ENCODE data around the gene PTCD3.

The PTCD3 gene

DNA sequence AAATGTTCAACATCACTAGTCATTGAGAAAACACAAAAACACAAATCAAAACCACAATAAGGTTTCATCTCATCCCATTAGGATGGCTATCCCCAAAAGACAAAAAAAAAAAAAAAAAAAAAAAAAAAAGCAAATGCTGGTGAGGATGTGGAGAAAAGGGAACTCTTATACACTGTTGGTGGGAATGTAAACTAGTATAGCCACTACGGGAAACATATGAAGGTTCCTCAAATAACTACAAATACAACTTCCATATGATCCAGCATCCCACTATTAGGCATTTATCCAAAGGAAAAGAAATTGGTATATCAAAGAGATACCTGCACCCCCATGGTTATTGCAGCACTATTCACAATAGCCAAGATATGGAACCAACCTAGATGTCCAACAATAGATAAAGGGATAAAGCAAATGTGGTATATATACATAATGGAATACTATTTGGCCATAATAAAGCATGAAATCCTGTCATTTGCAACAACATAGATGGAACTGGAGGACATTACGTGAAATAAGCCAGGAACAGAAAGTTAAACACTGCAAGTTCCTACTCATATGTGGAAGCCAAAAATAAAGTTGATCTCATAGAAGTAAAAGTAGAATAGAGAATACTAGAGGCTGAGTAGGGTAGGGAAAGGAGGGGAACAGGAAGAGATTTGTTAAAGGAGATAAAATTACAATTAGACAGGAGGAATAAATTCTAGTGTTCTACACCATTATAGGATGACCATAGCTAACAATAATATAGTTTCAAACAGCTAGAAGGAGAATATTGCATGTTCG, 8.7 kb upstream of the PTCD3 start:
- Histone ChIP-seq H3K4me1 (ENCODE audit: control insufficient read depth, insufficient read depth, low read length) (no peaks in the 10 kb centered on the region), H3K4me3 (ENCODE audit: low read depth, low read length) (no peak overlapping the region), H3K27ac (ENCODE audit: extremely low read depth, low read depth, low read length) (no peak overlapping the region), H3K9me3 (ENCODE audit: control insufficient read depth, insufficient read depth, low read depth, low read length) (no peaks in the 10 kb centered on the region), H3K36me3 (ENCODE audit: control insufficient read depth in 2 of 2, insufficient read depth in 1 of 2, low read length in 2 of 2) (peaks cover 50 to 83% of the 10 kb centered on the region in 2 experiments)
- TF ChIP-seq SP3 (tag by site-specific recombination; IDR thresholded peaks at IDR 0.05) (no peak), ZNF146 (tag by site-specific recombination; IDR thresholded peaks at IDR 0.05) (0 out of 2 replicates have a peak, but pooled peaks have one; percentile 23)
- TF ChIP-seq, protein P1, sequence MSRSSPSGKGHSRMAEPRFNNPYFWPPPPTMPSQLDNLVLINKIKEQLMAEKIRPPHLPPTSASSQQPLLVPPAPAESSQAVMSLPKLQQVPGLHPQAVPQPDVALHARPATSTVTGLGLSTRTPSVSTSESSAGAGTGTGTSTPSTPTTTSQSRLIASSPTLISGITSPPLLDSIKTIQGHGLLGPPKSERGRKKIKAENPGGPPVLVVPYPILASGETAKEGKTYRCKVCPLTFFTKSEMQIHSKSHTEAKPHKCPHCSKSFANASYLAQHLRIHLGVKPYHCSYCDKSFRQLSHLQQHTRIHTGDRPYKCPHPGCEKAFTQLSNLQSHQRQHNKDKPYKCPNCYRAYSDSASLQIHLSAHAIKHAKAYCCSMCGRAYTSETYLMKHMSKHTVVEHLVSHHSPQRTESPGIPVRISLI (tag by site-specific recombination; IDR thresholded peaks at IDR 0.05), result peak; percentile 76; the same call in 1 of the 2 replicates
- POLR2A ChIA-PET, result no interaction called here
- CTCF ChIA-PET, result interaction anchor here (1.2 kb wide), 1 partner anchor 17 kb away, joined by 7 read pairs; no protein-coding TSS in a partner anchor

DNA sequence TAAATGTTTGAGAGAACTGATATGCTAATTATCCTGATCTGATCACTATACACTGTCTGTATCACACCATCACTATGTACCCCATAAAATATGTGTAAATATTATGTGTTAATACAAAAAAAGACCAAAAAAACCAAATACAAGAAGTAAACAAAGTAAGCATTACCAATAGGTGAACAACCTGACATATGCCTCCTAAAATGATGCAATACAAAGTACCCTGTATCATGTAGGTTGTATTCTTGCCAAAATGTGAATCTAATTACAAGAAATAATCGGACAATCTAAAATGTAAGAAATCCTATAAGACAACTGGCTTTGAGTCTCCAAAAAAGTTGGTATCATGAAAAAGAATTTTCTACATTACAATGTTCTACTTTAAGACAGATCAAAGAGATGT, 8.1 kb upstream of the PTCD3 start:
- TF ChIP-seq ZNF211 (tag by site-specific recombination; IDR thresholded peaks at IDR 0.05; ENCODE audit: low read depth) (no peak), ZNF2 (tag by site-specific recombination; IDR thresholded peaks at IDR 0.05) (no peak), ZFP41 (tag by site-specific recombination; IDR thresholded peaks at IDR 0.05; ENCODE audit: borderline replicate concordance) (no peak), ZNF423 (tag by site-specific recombination; IDR thresholded peaks at IDR 0.05) (no peak), KLF7 (tag by site-specific recombination; IDR thresholded peaks at IDR 0.05; ENCODE audit: borderline replicate concordance) (no peak)
- TF ChIP-seq, protein P2, sequence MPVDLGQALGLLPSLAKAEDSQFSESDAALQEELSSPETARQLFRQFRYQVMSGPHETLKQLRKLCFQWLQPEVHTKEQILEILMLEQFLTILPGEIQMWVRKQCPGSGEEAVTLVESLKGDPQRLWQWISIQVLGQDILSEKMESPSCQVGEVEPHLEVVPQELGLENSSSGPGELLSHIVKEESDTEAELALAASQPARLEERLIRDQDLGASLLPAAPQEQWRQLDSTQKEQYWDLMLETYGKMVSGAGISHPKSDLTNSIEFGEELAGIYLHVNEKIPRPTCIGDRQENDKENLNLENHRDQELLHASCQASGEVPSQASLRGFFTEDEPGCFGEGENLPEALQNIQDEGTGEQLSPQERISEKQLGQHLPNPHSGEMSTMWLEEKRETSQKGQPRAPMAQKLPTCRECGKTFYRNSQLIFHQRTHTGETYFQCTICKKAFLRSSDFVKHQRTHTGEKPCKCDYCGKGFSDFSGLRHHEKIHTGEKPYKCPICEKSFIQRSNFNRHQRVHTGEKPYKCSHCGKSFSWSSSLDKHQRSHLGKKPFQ (tag by site-specific recombination; IDR thresholded peaks at IDR 0.05), result no peak
- TF ChIP-seq, protein P3, sequence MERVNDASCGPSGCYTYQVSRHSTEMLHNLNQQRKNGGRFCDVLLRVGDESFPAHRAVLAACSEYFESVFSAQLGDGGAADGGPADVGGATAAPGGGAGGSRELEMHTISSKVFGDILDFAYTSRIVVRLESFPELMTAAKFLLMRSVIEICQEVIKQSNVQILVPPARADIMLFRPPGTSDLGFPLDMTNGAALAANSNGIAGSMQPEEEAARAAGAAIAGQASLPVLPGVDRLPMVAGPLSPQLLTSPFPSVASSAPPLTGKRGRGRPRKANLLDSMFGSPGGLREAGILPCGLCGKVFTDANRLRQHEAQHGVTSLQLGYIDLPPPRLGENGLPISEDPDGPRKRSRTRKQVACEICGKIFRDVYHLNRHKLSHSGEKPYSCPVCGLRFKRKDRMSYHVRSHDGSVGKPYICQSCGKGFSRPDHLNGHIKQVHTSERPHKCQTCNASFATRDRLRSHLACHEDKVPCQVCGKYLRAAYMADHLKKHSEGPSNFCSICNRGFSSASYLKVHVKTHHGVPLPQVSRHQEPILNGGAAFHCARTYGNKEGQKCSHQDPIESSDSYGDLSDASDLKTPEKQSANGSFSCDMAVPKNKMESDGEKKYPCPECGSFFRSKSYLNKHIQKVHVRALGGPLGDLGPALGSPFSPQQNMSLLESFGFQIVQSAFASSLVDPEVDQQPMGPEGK (tag by site-specific recombination; IDR thresholded peaks at IDR 0.05), result no peak
- TF ChIP-seq, protein P4, sequence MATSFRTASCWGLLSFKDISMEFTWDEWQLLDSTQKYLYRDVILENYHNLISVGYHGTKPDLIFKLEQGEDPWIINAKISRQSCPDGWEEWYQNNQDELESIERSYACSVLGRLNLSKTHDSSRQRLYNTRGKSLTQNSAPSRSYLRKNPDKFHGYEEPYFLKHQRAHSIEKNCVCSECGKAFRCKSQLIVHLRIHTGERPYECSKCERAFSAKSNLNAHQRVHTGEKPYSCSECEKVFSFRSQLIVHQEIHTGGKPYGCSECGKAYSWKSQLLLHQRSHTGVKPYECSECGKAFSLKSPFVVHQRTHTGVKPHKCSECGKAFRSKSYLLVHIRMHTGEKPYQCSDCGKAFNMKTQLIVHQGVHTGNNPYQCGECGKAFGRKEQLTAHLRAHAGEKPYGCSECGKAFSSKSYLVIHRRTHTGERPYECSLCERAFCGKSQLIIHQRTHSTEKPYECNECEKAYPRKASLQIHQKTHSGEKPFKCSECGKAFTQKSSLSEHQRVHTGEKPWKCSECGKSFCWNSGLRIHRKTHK (tag by site-specific recombination; IDR thresholded peaks at IDR 0.05), result no peak
- Histone ChIP-seq H3K4me1 (ENCODE audit: control insufficient read depth, insufficient read depth, low read length) (no peaks in the 10 kb centered on the region), H3K9me3 (ENCODE audit: control insufficient read depth, insufficient read depth, low read depth, low read length) (no peaks in the 10 kb centered on the region), H3K36me3 (ENCODE audit: control insufficient read depth in 2 of 2, insufficient read depth in 1 of 2, low read length in 2 of 2) (peaks cover 51 to 88% of the 10 kb centered on the region in 2 experiments), H3K27ac (ENCODE audit: extremely low read depth, low read depth, low read length) (no peak overlapping the region), H3K4me3 (ENCODE audit: low read depth, low read length) (no peak overlapping the region)
- POLR2A ChIA-PET, result no interaction called here
- CTCF ChIA-PET, result interaction anchor here (1.2 kb wide), 1 partner anchor 18 kb away, joined by 7 read pairs; no protein-coding TSS in a partner anchor

DNA sequence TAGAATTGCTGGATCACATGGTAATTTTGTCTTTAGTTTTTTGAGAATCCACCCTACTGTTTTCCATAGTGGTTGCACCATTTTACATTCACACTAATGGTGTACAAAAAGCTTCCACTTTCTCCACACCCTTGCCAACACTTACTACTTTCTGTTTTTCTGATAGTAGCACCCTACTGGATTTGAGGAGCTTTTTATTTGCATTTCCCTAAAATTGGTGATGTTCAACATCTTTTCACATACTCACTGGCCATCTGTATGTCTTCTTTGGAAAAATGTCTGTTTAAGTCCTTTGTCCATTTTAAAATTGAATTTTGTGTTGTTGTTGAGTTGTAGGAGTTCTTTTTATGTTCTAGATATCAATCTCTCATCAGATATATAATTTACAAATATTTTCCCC, 3.9 kb upstream of the PTCD3 start:
- H3K9me3 ChIP-seq (ENCODE audit: control insufficient read depth, insufficient read depth, low read depth, low read length), result no peaks in the 10 kb centered on the region
- H3K4me1 ChIP-seq (ENCODE audit: control insufficient read depth, insufficient read depth, low read length), result no peaks in the 10 kb centered on the region
- POLR2A ChIA-PET, result no interaction called here
- H3K36me3 ChIP-seq (ENCODE audit: control insufficient read depth in 2 of 2, insufficient read depth in 1 of 2, low read length in 2 of 2), result peaks cover 27 to 68% of the 10 kb centered on the region in 2 experiments
- no peak overlapping the region for H3K27ac ChIP-seq (ENCODE audit: extremely low read depth, low read depth, low read length)
- TF ChIP-seq, protein P5, sequence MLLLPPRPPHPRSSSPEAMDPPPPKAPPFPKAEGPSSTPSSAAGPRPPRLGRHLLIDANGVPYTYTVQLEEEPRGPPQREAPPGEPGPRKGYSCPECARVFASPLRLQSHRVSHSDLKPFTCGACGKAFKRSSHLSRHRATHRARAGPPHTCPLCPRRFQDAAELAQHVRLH (tag by site-specific recombination; IDR thresholded peaks at IDR 0.05), result no peak
- CTCF ChIA-PET, result interaction anchor here (1.0 to 2.0 kb wide), 2 partner anchors 14 to 274 kb away, joined by 5 to 7 read pairs; no protein-coding TSS in a partner anchor
- H3K4me3 ChIP-seq (ENCODE audit: low read depth, low read length), result no peak overlapping the region

All from HEK293 (cell line).